Measurements from ENCODE around the gene TMEM184B. TPM values are rescaled to one million over a fixed set of nuclear protein-coding genes. Genes with fewer than 3 reads are reported as not detected.

Gene TMEM184B
- total RNA-seq, 4 donors from 2014 or later, result 42.9 to 92.2 (median 74.5) TPM

- DNase-seq, result peak; percentile 85 to 86
- WGBS, 2 donors, result 1% methylated on average over 21 to 28 of the region's 74 CpGs
Observed at GRCh38 chr22:38202437-38203089, 70.2 kb downstream of the TMEM184B start.

GRCh38 chr22:38201711-38202436 is 70.9 kb downstream of the TMEM184B start, which contains the start of gene MAFF:
Gene MAFF (plus strand): TSS chr22:38201994. CDS start chr22:38213854, 11,860 bp downstream.
- peaks cover 10 to 28% of the 10 kb centered on the region in 2 donors for H3K4me1 ChIP-seq
- H3K4me3 ChIP-seq (replicated peaks in 1 of 3), result peak within 1 kb of the TSS; percentile 42 to 91 (median 85)
- intact Hi-C loops (cut with DNase I), result loop anchor here (5.0 kb wide), 1 partner anchor 115 kb away; the partner anchor contains the start of gene CSNK1E
- TF ChIP-seq POLR2A (IDR thresholded peaks at IDR 0.05) (peak; percentile 70 to 87), CTCF (IDR thresholded peaks at IDR 0.05) (no peak)
- peak; percentile 96 to 97 for DNase-seq
- 0 to 8% methylated on average over 2 to 9 of the region's 85 CpGs for WGBS, 2 donors
- no peaks in the 10 kb centered on the region for H3K9me3 ChIP-seq
- peak within 1 kb of the TSS; percentile 97 to 100 (median 99) for H3K27ac ChIP-seq
- no peaks in the 10 kb centered on the region for H3K36me3 ChIP-seq
- no peaks in the 10 kb centered on the region for H3K27me3 ChIP-seq

More at GRCh38 chr22:38202437-38203089, 70.2 kb downstream of the TMEM184B start:
- TF ChIP-seq POLR2A (IDR thresholded peaks at IDR 0.05) (no peak), CTCF (IDR thresholded peaks at IDR 0.05) (peak in 2 of 6 experiments; percentile 9 to 18)
- Histone ChIP-seq H3K9me3 (no peaks in the 10 kb centered on the region), H3K4me1 (peaks cover 10 to 25% of the 10 kb centered on the region in 2 donors), H3K27me3 (no peaks in the 10 kb centered on the region), H3K36me3 (no peaks in the 10 kb centered on the region), H3K4me3 (replicated peaks in 1 of 3) (peak overlapping the region; percentile 42 to 91 (median 85)), H3K27ac (peak overlapping the region; percentile 97 to 100 (median 99))
- intact Hi-C loops (cut with DNase I), result loop anchor here (5.0 kb wide), 1 partner anchor 115 kb away; the partner anchor contains the start of gene CSNK1E

- peaks cover 10 to 30% of the 10 kb centered on the region in 2 donors for H3K4me1 ChIP-seq
- intact Hi-C loops (cut with DNase I), result loop anchor here (5.0 kb wide), 1 partner anchor 116 kb away; the partner anchor contains the start of gene CSNK1E
- no peaks in the 10 kb centered on the region for H3K9me3 ChIP-seq
- DNase-seq, result no peak
- no peaks in the 10 kb centered on the region for H3K36me3 ChIP-seq
- peak overlapping the region in 1 of 3 donors; percentile 85 for H3K4me3 ChIP-seq (replicated peaks in 1 of 3)
- 25 to 27% methylated on average over 8 of the region's 8 CpGs for WGBS, 2 donors
- H3K27me3 ChIP-seq, result no peaks in the 10 kb centered on the region
- peak overlapping the region; percentile 97 to 100 (median 99) for H3K27ac ChIP-seq
- TF ChIP-seq POLR2A (IDR thresholded peaks at IDR 0.05) (no peak), CTCF (IDR thresholded peaks at IDR 0.05) (no peak)
Observed at GRCh38 chr22:38201371-38201710, 71.5 kb downstream of the TMEM184B start.

- H3K4me3 ChIP-seq (replicated peaks in 1 of 3), result no peak overlapping the region
- intact Hi-C loops (cut with DNase I), result loop anchor here (5.0 kb wide), 1 partner anchor 117 kb away; the partner anchor contains the start of gene CSNK1E
- H3K27me3 ChIP-seq, result no peaks in the 10 kb centered on the region
- no peaks in the 10 kb centered on the region for H3K9me3 ChIP-seq
- no peak overlapping the region for H3K27ac ChIP-seq
- TF ChIP-seq CTCF (IDR thresholded peaks at IDR 0.05), result no peak
- no peak for TF ChIP-seq POLR2A (IDR thresholded peaks at IDR 0.05)
- H3K36me3 ChIP-seq, result no peaks in the 10 kb centered on the region
- WGBS, 2 donors, result 83 to 85% methylated on average over 10 of the region's 10 CpGs
- DNase-seq, result no peak
- peaks cover 8 to 21% of the 10 kb centered on the region in 2 donors for H3K4me1 ChIP-seq
Observed at GRCh38 chr22:38199826-38200559, 72.8 kb downstream of the TMEM184B start.
